Right atrium auricular region (tissue), 2 donors: ENCODE measurements around the gene THUMPD1. TPM values are rescaled to one million over a fixed set of nuclear protein-coding genes. Genes with fewer than 3 reads are reported as not detected.
A peak's percentile ranks its signal among the peaks of the same experiment; 100 is the strongest.

ENCODE experiments used
- DNase-seq: peaks from one replicate; pipeline ENCODE4 v3.0.0-alpha.2; 2019; ENCODE audit warnings: low spot score
- H3K27ac ChIP-seq, 2 donors: fragments of 200-600 bp; sonication (generic); 1 replicate in 1 of 2; 2 replicates in 1 of 2; pipeline ENCODE4 v1.5.1; 2016 to 2019
- H3K27me3 ChIP-seq, 2 donors: fragments of 200-600 bp; sonication (generic); one replicate each; pipeline versions ENCODE4 v1.5.1 to v1.6.0; 2017 to 2019
- H3K36me3 ChIP-seq: fragments of 200-600 bp; sonication (generic); one replicate; pipeline ENCODE4 v1.5.1; 2016
- H3K4me1 ChIP-seq, 2 donors: fragments of 200-600 bp; sonication (generic); one replicate each; pipeline versions ENCODE4 v1.5.1 to v1.6.0; 2017 to 2019
- H3K4me3 ChIP-seq, 2 donors: fragments of 200-600 bp; sonication (generic); 1 replicate in 1 of 2; 2 replicates in 1 of 2; pipeline ENCODE4 v1.5.1; 2017 to 2019; ENCODE audit warnings: mild to moderate bottlenecking in 1 of 2, moderate library complexity in 1 of 2
- H3K9me3 ChIP-seq, 2 donors: fragments of 200-600 bp; sonication (generic); one replicate each; pipeline ENCODE4 v1.5.1; 2019
- total RNA-seq, 2 donors: library from RNA; depleted of rRNA; stranded (reverse); fragments of >200 nt; gene quantifications; one replicate each; pipeline ENCODE4 v1.1.0, GENCODE V29; 2016
- TF ChIP-seq, protein P1 (sequence below), 2 donors: fragments of 200-600 bp; sonication (generic); IDR thresholded peaks; one replicate each; pipeline ENCODE4 v1.5.1; 2019; ENCODE audit warnings: antibody characterized with exemption in 2 of 2

THUMPD1 gene
- total RNA-seq, 2 donors from 2014 or later = 24.3 to 26.0 TPM

DNA sequence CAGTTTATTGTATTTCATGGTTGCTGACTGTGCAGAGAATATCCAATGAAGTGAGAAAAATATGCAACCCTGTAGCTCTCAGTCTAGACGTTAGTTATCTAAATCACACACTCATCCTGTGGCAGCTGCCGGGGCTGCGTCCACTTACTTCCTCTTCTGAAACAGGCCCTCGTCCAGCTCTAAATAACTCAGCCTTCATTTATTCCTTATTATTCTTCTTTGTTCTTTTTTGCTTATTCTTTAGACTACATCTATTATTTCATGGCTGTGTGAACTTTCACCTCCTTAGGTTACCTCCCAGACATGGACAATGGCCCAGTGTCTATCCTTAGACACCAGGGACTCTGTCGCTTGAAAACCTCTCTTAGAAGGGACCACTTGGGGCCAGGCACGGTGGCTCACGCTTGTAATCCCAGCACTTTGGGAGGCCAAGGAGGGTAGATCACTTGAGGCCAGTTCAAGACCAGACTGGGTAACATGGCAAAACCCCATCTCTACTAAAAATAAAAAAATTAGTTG lies 3.4 kb upstream of the THUMPD1 start:
- Histone ChIP-seq H3K27me3 (no peaks in the 10 kb centered on the region), H3K36me3 (no peaks in the 10 kb centered on the region), H3K4me1 (peaks cover 0 to 10% of the 10 kb centered on the region in 2 donors), H3K4me3 (no peak overlapping the region), H3K9me3 (no peaks in the 10 kb centered on the region), H3K27ac (no peak overlapping the region)
- TF ChIP-seq, protein P1, sequence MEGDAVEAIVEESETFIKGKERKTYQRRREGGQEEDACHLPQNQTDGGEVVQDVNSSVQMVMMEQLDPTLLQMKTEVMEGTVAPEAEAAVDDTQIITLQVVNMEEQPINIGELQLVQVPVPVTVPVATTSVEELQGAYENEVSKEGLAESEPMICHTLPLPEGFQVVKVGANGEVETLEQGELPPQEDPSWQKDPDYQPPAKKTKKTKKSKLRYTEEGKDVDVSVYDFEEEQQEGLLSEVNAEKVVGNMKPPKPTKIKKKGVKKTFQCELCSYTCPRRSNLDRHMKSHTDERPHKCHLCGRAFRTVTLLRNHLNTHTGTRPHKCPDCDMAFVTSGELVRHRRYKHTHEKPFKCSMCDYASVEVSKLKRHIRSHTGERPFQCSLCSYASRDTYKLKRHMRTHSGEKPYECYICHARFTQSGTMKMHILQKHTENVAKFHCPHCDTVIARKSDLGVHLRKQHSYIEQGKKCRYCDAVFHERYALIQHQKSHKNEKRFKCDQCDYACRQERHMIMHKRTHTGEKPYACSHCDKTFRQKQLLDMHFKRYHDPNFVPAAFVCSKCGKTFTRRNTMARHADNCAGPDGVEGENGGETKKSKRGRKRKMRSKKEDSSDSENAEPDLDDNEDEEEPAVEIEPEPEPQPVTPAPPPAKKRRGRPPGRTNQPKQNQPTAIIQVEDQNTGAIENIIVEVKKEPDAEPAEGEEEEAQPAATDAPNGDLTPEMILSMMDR (IDR thresholded peaks at IDR 0.05) = no peak
- DNase-seq = no peak

DNA sequence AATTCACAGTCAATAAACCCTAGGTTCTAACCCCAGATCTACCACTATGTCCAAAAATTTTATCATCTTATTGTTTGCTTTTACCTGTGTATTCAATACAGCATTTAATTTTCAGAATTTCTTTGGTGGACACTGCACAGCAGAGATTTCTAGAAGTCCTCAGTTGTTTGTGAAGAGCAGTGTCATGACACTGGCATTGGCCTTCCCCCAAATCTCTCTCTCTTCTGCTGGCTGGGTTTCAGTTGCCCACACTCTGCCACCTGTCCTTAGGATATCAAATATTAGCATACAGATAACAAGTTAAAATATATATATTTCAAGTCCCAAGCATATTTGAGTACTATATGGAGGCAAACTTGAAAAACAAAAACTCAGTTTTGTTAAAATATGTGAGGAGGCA lies 2.0 kb upstream of the THUMPD1 start:
- H3K9me3 ChIP-seq = no peaks in the 10 kb centered on the region

DNA sequence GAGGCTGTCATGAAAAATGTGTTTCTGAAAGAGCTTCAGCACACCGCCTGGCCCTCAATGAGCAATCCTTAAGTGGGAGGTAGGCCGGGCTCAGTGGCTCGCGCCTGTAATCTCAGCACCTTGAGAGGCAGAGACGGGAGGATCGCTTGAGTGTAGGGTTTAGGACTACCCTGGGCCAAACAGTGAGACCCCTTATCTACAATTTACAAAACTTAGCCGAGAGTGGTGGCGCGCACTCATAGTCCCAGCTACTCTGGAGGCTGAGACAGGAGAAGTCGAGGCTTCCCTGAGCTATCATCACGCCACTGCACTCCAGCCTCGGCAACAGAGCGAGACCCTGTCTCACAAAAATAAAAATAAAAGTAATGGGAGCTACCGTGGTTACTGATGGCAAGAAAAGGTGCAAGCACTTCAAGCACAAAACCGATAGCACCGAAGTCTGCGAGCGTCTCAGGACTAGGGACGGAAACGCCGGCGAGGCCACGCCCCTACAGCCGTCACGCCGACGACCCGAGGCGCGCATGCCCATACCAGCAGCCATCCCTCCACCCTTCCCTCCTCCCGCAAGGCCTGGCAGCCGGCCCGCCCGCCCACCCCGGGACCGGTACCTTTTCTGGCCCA lies 607 bp downstream of the THUMPD1 start:
- TF ChIP-seq, protein P1 (IDR thresholded peaks at IDR 0.05) = no peak
- Histone ChIP-seq H3K27ac (peak overlapping the region; percentile 97 to 98), H3K4me3 (peak overlapping the region; percentile 99), H3K4me1 (peaks cover 0 to 24% of the 10 kb centered on the region in 2 donors), H3K36me3 (peaks cover 28% of the 10 kb centered on the region), H3K27me3 (no peaks in the 10 kb centered on the region), H3K9me3 (no peaks in the 10 kb centered on the region)
- peak; percentile 88 for DNase-seq

More for the DNA sequence above, 2.0 kb upstream of the THUMPD1 start:
- H3K36me3 ChIP-seq = peaks cover 3% of the 10 kb centered on the region
- H3K4me3 ChIP-seq = no peak overlapping the region
- no peak overlapping the region for H3K27ac ChIP-seq
- peaks cover 0 to 20% of the 10 kb centered on the region in 2 donors for H3K4me1 ChIP-seq
- DNase-seq = no peak
- no peaks in the 10 kb centered on the region for H3K27me3 ChIP-seq
- TF ChIP-seq, protein P1 (IDR thresholded peaks at IDR 0.05) = no peak

DNA sequence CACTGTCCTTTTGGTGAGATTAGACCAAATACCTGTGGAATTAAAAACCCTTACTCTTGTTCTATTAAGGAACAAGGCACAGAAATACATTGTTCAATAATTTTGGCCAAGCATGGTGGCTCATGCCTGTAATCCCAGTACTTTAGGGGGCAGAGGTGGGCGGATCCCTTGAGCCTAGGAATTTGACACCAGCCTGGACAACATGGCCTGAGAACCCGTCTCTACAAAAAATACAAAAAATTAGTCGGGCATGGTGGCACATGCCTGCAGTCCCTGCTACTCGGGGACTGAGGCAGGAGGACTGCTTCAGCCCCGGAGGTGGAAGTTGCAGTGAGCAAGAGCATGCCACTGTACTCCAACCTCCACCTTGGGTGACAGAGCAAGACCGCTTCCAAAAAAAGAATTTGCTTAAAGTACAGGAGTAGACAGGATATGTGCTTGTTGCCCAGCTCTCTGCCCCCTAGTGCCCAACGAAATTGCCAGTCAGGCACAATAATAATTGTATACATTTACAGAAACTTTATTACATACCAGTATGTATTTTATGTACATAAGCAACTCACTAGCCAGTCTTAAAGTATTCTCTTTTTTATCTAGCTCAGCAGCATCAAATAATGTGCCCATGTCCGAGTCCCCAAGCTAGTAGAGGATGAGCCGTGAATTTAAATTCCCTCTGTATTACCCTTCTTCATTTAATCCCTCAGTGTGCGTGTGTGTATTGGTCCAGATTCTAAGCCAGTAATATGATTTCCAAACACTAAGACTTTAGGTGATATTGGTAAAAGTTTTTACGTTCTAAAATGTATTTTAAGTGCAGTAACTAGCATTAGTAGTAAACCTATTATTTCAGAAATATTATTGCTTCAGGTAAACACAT lies 1.4 kb downstream of the THUMPD1 start:
- Histone ChIP-seq H3K27me3 (no peaks in the 10 kb centered on the region), H3K36me3 (peaks cover 36% of the 10 kb centered on the region), H3K4me1 (peaks cover 0 to 24% of the 10 kb centered on the region in 2 donors), H3K4me3 (peak overlapping the region; percentile 99), H3K9me3 (no peaks in the 10 kb centered on the region), H3K27ac (peak overlapping the region; percentile 97 to 98)
- TF ChIP-seq, protein P1 (IDR thresholded peaks at IDR 0.05) = peak in 1 of 2 donors; percentile 35
- DNase-seq = no peak

DNA sequence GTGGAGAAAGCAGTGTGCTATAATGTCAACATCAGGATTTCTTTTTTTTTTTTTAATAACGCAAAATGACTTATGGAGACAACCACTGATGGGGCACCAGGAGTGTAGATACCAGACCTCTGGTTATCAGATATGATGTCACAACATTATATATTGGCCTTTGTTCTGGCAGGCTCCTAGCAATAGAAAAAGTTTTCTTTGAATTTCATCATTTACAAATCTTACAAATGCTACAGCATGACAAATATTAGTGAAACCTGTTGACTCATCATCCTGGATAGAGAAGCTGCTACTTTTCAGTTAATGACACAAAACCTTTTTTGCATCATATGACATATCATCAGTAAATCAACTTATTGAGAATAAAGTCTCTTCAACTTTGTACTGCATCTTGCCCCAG lies 6.1 kb downstream of the THUMPD1 start:
- peaks cover 46% of the 10 kb centered on the region for H3K36me3 ChIP-seq
- H3K9me3 ChIP-seq = no peaks in the 10 kb centered on the region
- no peak overlapping the region for H3K27ac ChIP-seq
- DNase-seq = no peak
- H3K4me3 ChIP-seq = no peak overlapping the region
- H3K4me1 ChIP-seq = peaks cover 0 to 20% of the 10 kb centered on the region in 2 donors
- no peaks in the 10 kb centered on the region for H3K27me3 ChIP-seq
- TF ChIP-seq, protein P1 (IDR thresholded peaks at IDR 0.05) = no peak
